PC-9 (cell line): Measurements from ENCODE around the gene CCDC91. TPM values are rescaled to one million over a fixed set of nuclear protein-coding genes. Genes with fewer than 3 reads are reported as not detected.

Experiments used
- BruUV-seq: library from RNA; stranded (reverse); fragments of 400-500 nt; replicated peaks from 2 replicates; lab custom pipeline; 2021; lab: Mats Ljungman, UMichigan
- CTCF ChIA-PET: fragments of 300-600 bp; sonication (Branson Sonifier 250); formaldehyde crosslinking; loops from one replicate; lab custom pipeline; 2022; ENCODE audit warnings: antibody characterized with exemption; lab: Charles Lee
- POLR2A ChIA-PET: fragments of 300-600 bp; sonication (Branson Sonifier 250); formaldehyde crosslinking; loops from one replicate; lab custom pipeline; 2022; ENCODE audit warnings: antibody characterized with exemption; ENCODE audit not compliant: unreplicated experiment; lab: Charles Lee
- DNase-seq, 2 experiments: peaks; one replicate each; pipeline versions ENCODE4 v3.0.0 to v3.0.0-alpha.2; 2015 to 2022; ENCODE audit warnings: mixed read lengths in 1 of 2
- H2AFZ ChIP-seq: fragments of 200-600 bp; sonication (generic); 2 replicates; pipeline ENCODE4 v1.8.1; 2017; ENCODE audit warnings: antibody characterized with exemption
- H3F3A ChIP-seq: fragments of 200-600 bp; sonication (generic); 2 replicates; pipeline ENCODE4 v1.8.1; 2017; ENCODE audit warnings: antibody characterized with exemption, mild to moderate bottlenecking, low read depth; ENCODE audit not compliant: insufficient read depth
- H3K27ac ChIP-seq: fragments of 200-600 bp; sonication (generic); 2 replicates; pipeline ENCODE4 v1.6.1; 2016; ENCODE audit warnings: mixed run types
- H3K27me3 ChIP-seq: fragments of 200-600 bp; sonication (generic); 2 replicates; pipeline ENCODE4 v1.6.1; 2016; ENCODE audit warnings: low read depth, mixed run types; ENCODE audit not compliant: insufficient read depth
- H3K36me3 ChIP-seq: fragments of 200-600 bp; sonication (generic); 2 replicates; pipeline ENCODE4 v1.6.1; 2016; ENCODE audit warnings: low read depth, mixed run types
- H3K4me1 ChIP-seq: fragments of 200-600 bp; sonication (generic); replicated peaks from 2 replicates; pipeline ENCODE4 v1.6.1; 2016; ENCODE audit warnings: mixed run types; ENCODE audit not compliant: insufficient read depth
- H3K4me2 ChIP-seq: fragments of 200-600 bp; sonication (generic); 2 replicates; pipeline ENCODE4 v1.6.1; 2017; ENCODE audit warnings: mixed run types
- H3K4me3 ChIP-seq: fragments of 200-600 bp; sonication (generic); 2 replicates; pipeline ENCODE4 v1.6.1; 2016; ENCODE audit warnings: mixed run types
- H3K79me2 ChIP-seq: fragments of 200-600 bp; sonication (generic); 2 replicates; pipeline ENCODE4 v1.6.1; 2017; ENCODE audit warnings: low read depth, mixed run types
- H3K9me2 ChIP-seq: fragments of 200-600 bp; sonication (generic); 2 replicates; pipeline ENCODE4 v1.8.1; 2017; ENCODE audit warnings: mild to moderate bottlenecking; ENCODE audit not compliant: insufficient read depth
- H3K9me3 ChIP-seq: fragments of 200-600 bp; sonication (generic); 2 replicates; pipeline ENCODE4 v1.8.1; 2016; ENCODE audit warnings: low read depth; ENCODE audit not compliant: insufficient read depth
- H4K20me1 ChIP-seq: fragments of 200-600 bp; sonication (generic); 2 replicates; pipeline ENCODE4 v1.8.1; 2017; ENCODE audit not compliant: insufficient read depth
- CTCF ChIP-seq: fragments of 200-600 bp; sonication (generic); conservative IDR thresholded peaks from 2 replicates; pipeline ENCODE4 v1.6.1; 2017; ENCODE audit warnings: mixed run types, antibody characterized with exemption, mild to moderate bottlenecking, moderate library complexity
- EZH2 ChIP-seq: fragments of 200-600 bp; sonication (generic); IDR thresholded peaks from 2 replicates; pipeline ENCODE4 v1.8.0; 2017; ENCODE audit warnings: antibody characterized with exemption, low read depth
- intact Hi-C: fragments of 100-400 bp; cut with micrococcal nuclease; formaldehyde crosslinking; loops from one replicate; pipeline ENCODE4 v1.10.0; 2022; ENCODE audit not compliant: unreplicated experiment
- total RNA-seq: library from RNA; stranded (reverse); gene quantifications from 2 replicates; pipeline ENCODE4 v1.2.3, GENCODE V29; 2021

CCDC91 gene
- total RNA-seq, 1 experiment from 2014 or later: 38.9 TPM

- H2AFZ ChIP-seq: no peak overlapping the region
- BruUV-seq: no TSS peak
- no peaks in the 10 kb centered on the region for H3K36me3 ChIP-seq
- H3K4me2 ChIP-seq: peak overlapping the region; percentile 45
- no peaks in the 10 kb centered on the region for H3K9me2 ChIP-seq
- H3F3A ChIP-seq: peaks cover 3% of the 10 kb centered on the region; the same call in 1 of the 2 replicates
- no peak overlapping the region for H3K4me3 ChIP-seq
- no peak for DNase-seq
- H3K79me2 ChIP-seq: no peaks in the 10 kb centered on the region
- CTCF ChIA-PET: no interaction called here
- H3K27ac ChIP-seq: peak overlapping the region; percentile 55
- H3K9me3 ChIP-seq: no peaks in the 10 kb centered on the region; the same call in 1 of the 2 replicates
- H3K27me3 ChIP-seq: no peaks in the 10 kb centered on the region
- intact Hi-C loops: no loop called here
- H4K20me1 ChIP-seq: no peaks in the 10 kb centered on the region
- no peak for TF ChIP-seq CTCF
- no peak for TF ChIP-seq EZH2
- H3K4me1 ChIP-seq: peaks cover 19% of the 10 kb centered on the region
- POLR2A ChIA-PET: no interaction called here
Measured at GRCh38 chr12:28539691-28540323, 349.6 kb downstream of the CCDC91 start.

GRCh38 chr12:28540324-28540714 lies 350.1 kb downstream of the CCDC91 start:
- no peaks in the 10 kb centered on the region for H4K20me1 ChIP-seq
- no peaks in the 10 kb centered on the region for H3K79me2 ChIP-seq
- no peak overlapping the region for H3K4me3 ChIP-seq
- H2AFZ ChIP-seq: no peak overlapping the region
- no peaks in the 10 kb centered on the region for H3K27me3 ChIP-seq
- H3K4me2 ChIP-seq: peak overlapping the region; percentile 45
- no peaks in the 10 kb centered on the region for H3K9me2 ChIP-seq
- H3K36me3 ChIP-seq: no peaks in the 10 kb centered on the region
- no peak for TF ChIP-seq EZH2
- no peak for TF ChIP-seq CTCF
- peaks cover 19% of the 10 kb centered on the region for H3K4me1 ChIP-seq
- H3K9me3 ChIP-seq: no peaks in the 10 kb centered on the region; the same call in 1 of the 2 replicates
- peaks cover 3% of the 10 kb centered on the region; the same call in 1 of the 2 replicates for H3F3A ChIP-seq
- ChIA-PET POLR2A (no interaction called here), CTCF (no interaction called here)
- BruUV-seq: no TSS peak
- H3K27ac ChIP-seq: peak overlapping the region; percentile 55
- intact Hi-C loops: no loop called here
- DNase-seq: no peak

GRCh38 chr12:28543021-28543890 lies 353.0 kb downstream of the CCDC91 start:
- DNase-seq: no peak
- Histone ChIP-seq H3K4me3 (no peak overlapping the region), H3K27me3 (no peaks in the 10 kb centered on the region), H3K9me2 (0 out of 2 replicates have a peak, but pooled peaks cover 4% of the 10 kb centered on the region), H3K9me3 (no peaks in the 10 kb centered on the region; the same call in 1 of the 2 replicates), H2AFZ (no peak overlapping the region), H3K36me3 (no peaks in the 10 kb centered on the region), H3K4me1 (peaks cover 13% of the 10 kb centered on the region), H3K79me2 (no peaks in the 10 kb centered on the region), H4K20me1 (no peaks in the 10 kb centered on the region), H3F3A (peaks cover 3% of the 10 kb centered on the region; the same call in 1 of the 2 replicates), H3K27ac (no peak overlapping the region), H3K4me2 (no peak overlapping the region)
- intact Hi-C loops: no loop called here
- ChIA-PET CTCF (no interaction called here), POLR2A (no interaction called here)
- no TSS peak for BruUV-seq
- TF ChIP-seq CTCF: no peak
- no peak for TF ChIP-seq EZH2
